HG03060 (cell line): ENCODE measurements around the gene UXS1.

Experiments used
- ATAC-seq: cut with Tn5 transposase; IDR thresholded peaks from one replicate; pipeline ENCODE4 v1.9.1; 2021; ENCODE audit warnings: low read depth, moderate number of reproducible peaks; ENCODE audit not compliant: unreplicated experiment

The UXS1 gene

DNA sequence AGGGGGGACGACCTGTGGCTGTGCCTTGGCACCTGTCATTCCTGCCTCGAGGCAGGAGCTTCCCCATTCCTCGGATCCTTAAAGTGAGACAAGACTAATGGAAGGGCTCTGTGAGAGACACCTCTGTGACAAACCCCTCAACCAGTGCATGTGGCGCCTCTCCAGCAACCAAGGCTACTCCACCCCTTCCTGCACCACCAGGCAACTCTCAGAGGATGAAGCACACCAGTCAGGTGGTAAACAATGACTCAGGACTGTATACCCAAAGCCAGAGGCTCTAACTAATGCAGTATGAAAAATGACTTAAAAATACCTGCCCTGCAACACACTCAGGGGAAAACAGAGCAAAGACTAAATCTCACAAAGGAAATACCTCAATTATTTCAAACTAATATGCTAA is 136.9 kb downstream of the UXS1 start:
- no peak for ATAC-seq

- ATAC-seq, result no peak
These were observed 139.0 kb downstream of the UXS1 start for GRCh38 chr2:106054880-106055655.

DNA sequence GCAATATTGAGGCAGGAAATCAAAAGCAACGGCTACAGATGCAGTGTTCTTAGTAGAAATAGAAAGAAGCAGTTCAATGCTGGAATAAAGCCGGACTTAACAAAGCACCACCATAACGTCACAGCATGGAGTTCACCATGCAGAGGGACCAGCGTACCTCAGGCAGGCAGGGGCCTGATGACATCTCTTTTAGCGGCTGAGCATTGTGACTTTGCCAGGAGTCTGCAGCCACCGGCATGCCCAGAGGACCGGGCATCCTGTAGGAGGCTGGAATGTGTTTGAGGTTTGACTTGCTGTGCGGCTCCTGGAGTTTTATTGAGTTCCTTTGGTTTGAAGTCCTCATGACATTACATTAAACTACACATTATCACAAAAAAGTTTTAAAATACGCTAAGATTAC is 139.8 kb downstream of the UXS1 start:
- ATAC-seq, result no peak

GRCh38 chr2:106053581-106053980 is 140.5 kb downstream of the UXS1 start:
- no peak for ATAC-seq

- ATAC-seq, result no peak
These were observed 141.0 kb downstream of the UXS1 start for GRCh38 chr2:106053116-106053515.

- no peak for ATAC-seq
These were observed 149.2 kb downstream of the UXS1 start for GRCh38 chr2:106044859-106045258.

- ATAC-seq, result no peak
These were observed 150.1 kb downstream of the UXS1 start for GRCh38 chr2:106044021-106044420.
